GM12865 (cell line): Measurements from ENCODE around the gene HLA-DOB.
A peak's percentile ranks its signal among the peaks of the same experiment; 100 is the strongest.

Source experiments
- DNase-seq: peaks from one replicate; pipeline ENCODE4 v3.0.0; 2010; ENCODE audit warnings: low read depth
- H3K4me3 ChIP-seq: 2 replicates; pipeline ENCODE4 v1.5.1; 2011; ENCODE audit warnings: mild to moderate bottlenecking, low read depth, low read length, control low read depth
- CTCF ChIP-seq: IDR thresholded peaks from 2 replicates; pipeline ENCODE4 v1.5.1; 2011; ENCODE audit warnings: low read length, control low read depth, low read depth, inconsistent platforms; ENCODE audit not compliant: insufficient read depth; ENCODE audit errors: missing control alignments

HLA-DOB gene

DNA sequence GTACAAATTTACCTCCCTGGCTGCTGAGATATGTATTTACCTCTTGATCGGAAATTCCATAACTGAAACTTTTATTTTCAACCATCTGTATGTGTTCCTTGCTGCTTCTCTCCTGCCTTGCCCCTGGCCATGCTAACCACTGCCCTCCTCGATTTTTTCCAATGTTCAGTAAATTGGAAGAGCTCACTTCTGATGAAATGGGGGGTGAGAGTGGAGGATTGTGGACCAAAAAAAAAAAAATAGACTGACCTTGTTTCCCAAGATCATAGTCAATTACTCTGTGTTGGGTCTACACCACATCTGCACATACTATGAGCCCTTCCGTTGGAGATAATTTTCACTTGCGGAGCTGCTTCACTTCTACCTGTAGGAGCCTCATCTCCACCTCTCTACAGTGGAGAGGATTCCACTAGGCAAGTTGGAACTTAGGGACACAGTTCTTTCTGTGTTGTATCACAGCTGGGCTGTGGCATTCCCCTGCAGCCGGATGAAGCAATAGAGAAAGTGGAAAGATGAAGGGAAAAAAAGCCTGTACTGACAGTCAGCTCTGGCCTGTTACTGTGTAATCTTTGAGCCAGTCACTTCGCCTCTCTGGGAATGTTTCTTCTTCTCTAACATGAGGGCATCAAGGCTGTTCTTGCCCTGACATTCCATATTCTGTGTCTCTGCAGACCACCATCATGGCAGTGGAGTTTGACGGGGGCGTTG is 38.8 kb upstream of the HLA-DOB start:
- TF ChIP-seq CTCF = no peak
- peak overlapping the region; percentile 91 for H3K4me3 ChIP-seq
- no peak for DNase-seq

DNA sequence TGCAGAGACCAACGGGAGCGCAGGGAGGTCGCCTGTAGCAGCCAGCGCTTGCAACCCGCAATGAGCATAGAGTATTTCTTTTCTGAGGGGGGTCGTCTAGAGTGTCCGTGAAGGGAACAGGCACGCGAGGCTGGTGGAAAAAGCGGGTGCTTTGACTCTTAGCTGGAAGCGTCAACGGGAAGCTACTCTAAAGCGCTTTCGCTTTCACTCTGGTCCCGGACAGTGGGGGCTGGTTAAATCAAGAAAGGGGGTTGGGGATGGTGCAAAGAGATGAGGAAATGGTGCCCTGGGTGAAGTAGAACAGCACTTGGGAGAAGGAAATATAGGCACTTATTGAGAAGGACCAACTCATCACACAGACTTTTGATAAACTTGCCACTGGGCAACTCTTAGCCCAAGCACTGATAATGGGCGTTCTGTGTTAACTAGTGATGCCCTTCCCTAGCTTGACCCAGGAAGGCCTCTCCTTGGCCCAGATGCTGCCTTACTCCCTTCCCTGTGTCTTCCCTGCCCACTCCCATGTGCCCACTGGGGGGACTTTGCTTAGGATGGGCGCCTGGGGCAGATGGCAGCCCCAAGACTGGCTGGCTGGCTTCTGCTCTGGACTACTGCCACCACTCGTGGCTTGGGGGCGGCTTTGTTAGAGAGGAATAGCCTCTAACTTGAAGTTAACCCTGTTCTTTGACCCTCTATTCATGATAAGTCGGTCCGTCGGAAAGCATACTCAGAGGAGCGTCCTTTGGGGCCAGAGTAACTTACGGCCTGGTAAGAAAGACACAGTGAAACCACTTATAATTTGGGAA is 37.8 kb upstream of the HLA-DOB start:
- TF ChIP-seq CTCF = no peak
- peak overlapping the region; percentile 91 for H3K4me3 ChIP-seq
- peak; percentile 76 for DNase-seq

- H3K4me3 ChIP-seq = peak within 1 kb of the TSS; percentile 91
- peak; percentile 97 for DNase-seq
- TF ChIP-seq CTCF = peak; percentile 86
Observed at GRCh38 chr6:32853541-32854375, 37.0 kb upstream of the HLA-DOB start, which contains the start of the genes PSMB9 and TAP1. TSS of gene PSMB9 (plus strand) at chr6:32854192. CDS start at chr6:32854230, 38 bp downstream. TSS of gene TAP1 (minus strand) at chr6:32853704. CDS start at chr6:32853636, 68 bp downstream.

- H3K4me3 ChIP-seq = peak overlapping the region; percentile 91
- DNase-seq = peak; percentile 69
- TF ChIP-seq CTCF = no peak
Observed at GRCh38 chr6:32852844-32853540, 36.2 kb upstream of the HLA-DOB start.

DNA sequence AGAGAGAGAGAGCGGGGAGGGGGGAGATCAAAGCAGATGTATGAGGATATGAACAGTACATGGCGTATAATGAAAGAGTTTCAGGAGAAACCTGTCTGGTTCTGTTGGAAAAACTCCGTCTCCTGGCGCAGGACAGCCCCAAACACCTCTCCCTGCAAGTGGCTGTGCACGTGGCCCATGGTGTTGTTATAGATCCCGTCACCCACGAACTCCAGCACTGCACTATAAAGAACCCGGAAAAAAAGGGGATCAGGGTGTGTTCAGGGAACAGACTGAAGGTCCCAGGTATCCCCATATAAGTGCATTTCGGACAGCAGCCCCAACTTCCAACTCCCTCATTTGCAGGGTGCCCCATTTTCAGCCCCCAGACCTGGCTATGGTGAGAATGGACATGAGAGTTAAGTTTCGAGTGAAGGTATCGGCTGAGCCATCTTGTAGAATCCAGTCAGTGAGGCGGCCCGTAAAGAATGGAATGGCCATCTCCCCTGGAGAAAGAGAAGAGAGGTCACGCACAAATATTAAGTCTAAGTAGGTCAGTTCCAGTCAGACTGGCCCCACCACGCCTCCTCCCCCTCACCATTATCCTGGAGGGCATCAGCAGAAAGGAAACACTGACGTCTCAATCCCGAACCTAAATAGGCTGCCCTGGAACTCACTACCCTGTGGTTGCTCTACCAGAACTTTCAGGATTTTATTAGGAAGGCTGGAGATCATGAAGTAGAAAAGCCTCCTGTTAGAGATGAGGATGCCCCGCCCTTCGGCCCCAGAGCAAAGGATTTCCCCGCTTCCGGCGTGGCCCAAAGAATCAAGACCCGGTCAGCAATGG is 35.4 kb upstream of the HLA-DOB start:
- no peak for TF ChIP-seq CTCF
- peak overlapping the region; percentile 91 for H3K4me3 ChIP-seq
- DNase-seq = peak; percentile 52
